GM19467 (cell line): Measurements from ENCODE around the gene CDK9.
"Not testable (repeated sequence)": the region's sequence is repeated elsewhere in the genome, so short reads cannot be mapped to it uniquely, and the experiment has no call there.

ENCODE experiments used
- ATAC-seq: cut with Tn5 transposase; IDR thresholded peaks from one replicate; pipeline ENCODE4 v1.9.1; 2021; ENCODE audit warnings: mild to moderate bottlenecking, moderate library complexity; ENCODE audit not compliant: unreplicated experiment

CDK9 gene

DNA sequence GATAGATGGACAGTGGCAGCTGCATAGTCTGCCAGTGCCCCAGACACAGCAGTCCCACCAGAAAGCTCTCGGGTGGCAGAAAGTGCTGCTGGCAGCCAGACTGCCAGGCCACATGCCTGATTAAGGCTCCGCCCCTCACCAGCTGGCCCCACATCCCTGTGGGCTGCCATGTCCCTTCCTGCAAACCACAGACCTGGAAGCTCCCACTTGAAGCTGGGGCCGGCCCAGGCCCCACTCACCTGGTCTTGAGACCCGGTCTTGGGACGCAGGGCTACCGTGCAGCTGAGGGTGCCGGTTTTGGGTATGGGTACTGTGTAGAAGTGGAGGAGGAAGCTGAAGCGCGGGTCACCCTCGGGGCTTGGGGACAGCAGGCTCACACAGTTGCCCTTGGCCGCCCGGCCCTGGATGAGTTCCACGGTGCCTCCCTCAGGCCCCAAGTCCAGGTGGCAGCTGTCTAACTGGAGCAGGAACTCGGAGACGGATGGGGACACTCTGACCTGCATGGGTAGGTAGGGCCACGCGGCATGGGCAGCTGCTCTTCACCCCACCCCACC is 32.1 kb downstream of the CDK9 start:
- ATAC-seq = no peak

DNA sequence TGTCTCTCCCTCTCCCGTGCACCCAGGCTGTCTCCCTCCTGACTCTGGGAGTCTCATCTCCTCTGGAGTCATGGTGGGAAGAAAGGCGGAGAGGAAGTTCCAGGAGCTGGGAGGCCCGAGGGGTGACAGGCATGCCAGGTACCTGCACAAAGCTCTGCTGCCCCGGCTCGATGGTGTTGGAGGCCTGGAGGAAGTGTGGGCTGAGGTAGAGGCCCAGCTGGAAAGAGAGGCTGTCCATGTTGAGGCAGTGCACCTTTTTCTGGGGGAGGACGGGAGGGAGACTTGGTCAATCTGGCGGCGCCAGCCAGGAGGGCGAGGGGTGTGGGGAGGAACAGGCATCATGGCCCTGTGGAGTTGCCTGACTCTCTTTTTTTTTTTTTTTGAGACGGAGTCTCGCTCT is 32.7 kb downstream of the CDK9 start:
- no peak for ATAC-seq

GRCh38 chr9:127822108-127822507 is 36.3 kb downstream of the CDK9 start:
- no peak for ATAC-seq

- ATAC-seq = no peak
Observed at GRCh38 chr9:127825319-127826051, 39.7 kb downstream of the CDK9 start.

- ATAC-seq = no peak
Observed at GRCh38 chr9:127826253-127826913, 40.5 kb downstream of the CDK9 start.

GRCh38 chr9:127828262-127829031 is 42.6 kb downstream of the CDK9 start:
- ATAC-seq = no peak

DNA sequence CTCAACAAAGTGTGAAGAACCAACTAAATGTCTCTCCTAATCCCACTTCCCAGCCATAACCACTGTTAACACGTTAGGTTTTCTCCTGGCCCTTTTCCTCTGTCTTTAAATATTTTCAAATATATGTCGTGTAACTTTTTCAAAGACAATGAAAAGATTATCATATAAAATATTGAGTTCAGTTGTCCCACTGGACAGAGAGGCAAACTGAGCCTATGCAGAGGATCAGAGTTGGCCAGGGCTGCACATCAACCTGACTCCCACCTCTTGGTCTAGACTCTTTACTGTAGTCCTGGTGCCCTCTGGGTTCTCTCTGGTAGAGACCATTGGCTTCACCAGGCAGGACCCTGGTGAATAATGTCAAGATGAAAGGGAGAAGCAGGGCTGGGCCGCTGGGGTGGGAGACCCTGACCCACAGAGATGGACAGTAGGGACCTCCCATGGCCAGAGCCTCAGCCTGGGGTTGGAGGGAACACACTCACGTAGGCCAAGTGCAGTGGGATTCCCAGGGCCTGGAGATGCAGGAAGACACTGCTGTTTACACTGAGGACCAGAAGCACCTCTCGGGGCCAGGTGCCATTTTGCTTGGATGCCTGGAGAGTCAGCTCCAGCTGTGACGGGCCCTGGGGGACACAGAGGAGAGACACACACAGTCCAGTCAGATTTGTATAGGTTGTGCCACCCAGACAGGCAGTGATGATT is 43.5 kb downstream of the CDK9 start:
- no peak for ATAC-seq

DNA sequence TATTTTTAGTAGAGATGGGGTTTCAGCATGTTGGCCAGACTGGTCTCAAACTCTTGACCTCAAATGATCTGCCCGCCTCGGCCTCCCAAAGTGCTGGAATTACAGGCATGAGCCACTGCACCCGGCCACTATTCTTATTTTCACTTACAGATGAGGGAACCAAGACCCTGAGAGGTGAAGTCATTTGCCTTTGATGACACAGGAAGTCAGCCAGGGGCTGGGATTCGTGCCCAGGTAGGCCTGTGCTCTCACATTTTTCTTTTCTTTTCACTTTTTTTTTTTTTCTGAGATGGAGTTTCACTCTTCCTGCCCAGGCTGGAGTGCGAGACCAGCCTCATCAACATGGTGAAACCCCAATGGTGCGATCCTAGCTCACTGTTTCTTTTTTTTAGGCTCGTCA is 46.4 kb downstream of the CDK9 start:
- no peak for ATAC-seq

DNA sequence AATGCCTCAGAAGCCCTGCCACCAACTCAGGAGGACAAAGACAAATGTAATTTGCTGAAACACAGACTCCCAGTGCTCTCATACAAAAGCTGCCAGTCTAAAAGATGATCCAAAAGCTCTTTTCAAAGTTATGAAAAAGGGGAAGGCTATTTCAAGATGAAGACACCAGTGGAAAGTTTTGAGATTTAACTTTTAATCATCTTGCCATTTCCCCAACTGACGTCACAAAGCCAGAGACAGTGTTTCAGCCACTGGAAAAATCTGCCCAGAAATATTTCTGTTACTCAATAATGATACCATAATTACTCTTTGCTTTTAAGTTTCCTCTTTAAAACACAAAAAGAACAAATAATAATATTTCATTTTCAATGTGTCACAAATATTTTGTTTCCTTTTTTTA is 47.7 kb downstream of the CDK9 start:
- ATAC-seq = no peak

- ATAC-seq = no peak
Observed at GRCh38 chr9:127835991-127836516, 50.2 kb downstream of the CDK9 start.

DNA sequence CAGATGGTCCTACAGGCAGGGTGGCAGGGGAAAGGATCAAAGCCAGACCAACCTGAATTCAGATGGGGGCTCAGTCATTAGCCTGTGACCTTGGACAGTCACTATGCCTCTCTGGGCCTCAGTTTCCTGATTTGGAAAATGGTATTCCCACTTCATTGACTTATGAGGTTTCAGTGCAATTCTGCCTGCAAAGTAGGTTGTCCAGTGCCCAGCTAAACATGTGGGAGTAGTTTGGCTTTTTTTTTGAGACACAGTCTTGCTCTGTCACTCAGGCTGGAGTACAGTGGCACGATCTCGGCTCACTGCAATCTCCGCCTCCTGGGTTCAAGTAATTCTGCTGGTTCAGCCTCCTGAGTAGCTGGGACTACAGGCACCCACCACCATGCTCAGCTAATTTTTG is 50.7 kb downstream of the CDK9 start:
- ATAC-seq = not testable (repeated sequence)

DNA sequence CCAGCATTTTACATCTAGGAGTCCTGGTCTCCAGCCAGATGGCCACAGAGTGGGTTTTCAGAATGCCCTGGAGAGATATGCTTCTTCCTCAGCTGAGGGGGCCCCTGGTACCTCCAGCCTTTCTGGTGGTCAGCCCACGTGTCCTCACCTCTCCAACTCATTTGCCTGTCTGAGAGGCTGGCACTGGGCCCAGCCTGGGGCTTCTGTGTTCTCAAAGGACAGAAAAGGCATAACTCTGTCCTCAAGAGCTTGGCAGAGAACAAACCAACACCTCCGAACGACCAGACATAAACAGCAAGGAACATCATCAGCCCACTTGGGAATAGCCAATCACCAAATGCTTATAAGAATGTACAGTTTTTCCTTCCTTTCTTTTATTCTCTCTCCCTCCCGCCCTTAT is 51.5 kb downstream of the CDK9 start:
- no peak for ATAC-seq

- no peak for ATAC-seq
Observed at GRCh38 chr9:127838375-127839078, 52.7 kb downstream of the CDK9 start.
